ENCODE measurements around the gene ANKRD12.

- no peak for TF ChIP-seq EZH2 (IDR thresholded peaks at IDR 0.05; ENCODE audit: low read depth)
- no peak for TF ChIP-seq CTCF (conservative IDR thresholded peaks at IDR 0.05)
These were observed 79.9 kb downstream of the ANKRD12 start for GRCh38 chr18:9216459-9216858.

Measured in PC-9 (cell line).